Neural progenitor cell (in vitro differentiated cells): ENCODE measurements around the gene INPP5D. TPM values are rescaled to one million over a fixed set of nuclear protein-coding genes. Genes with fewer than 3 reads are reported as not detected.
"Not testable (repeated sequence)": the region's sequence is repeated elsewhere in the genome, so short reads cannot be mapped to it uniquely, and the experiment has no call there.

ENCODE experiments used
- DNase-seq: peaks from one replicate; pipeline ENCODE4 v3.0.0-alpha.2; 2016; ENCODE audit warnings: low spot score
- H2AFZ ChIP-seq: fragments of 200-600 bp; sonication (generic); replicated peaks from 2 replicates; pipeline ENCODE4 v1.6.1; 2016; ENCODE audit warnings: antibody characterized with exemption
- H3F3A ChIP-seq: fragments of 200-600 bp; sonication (generic); 2 replicates; pipeline ENCODE4 v1.6.1; 2016; ENCODE audit warnings: antibody characterized with exemption, low read depth
- H3K27ac ChIP-seq: fragments of 200-600 bp; sonication (generic); 2 replicates; pipeline ENCODE4 v1.5.1; 2016; ENCODE audit warnings: mild to moderate bottlenecking
- H3K27me3 ChIP-seq: fragments of 200-600 bp; sonication (generic); 2 replicates; pipeline ENCODE4 v1.6.1; 2016; ENCODE audit warnings: mild to moderate bottlenecking, moderate library complexity
- H3K36me3 ChIP-seq: fragments of 200-600 bp; sonication (generic); 2 replicates; pipeline ENCODE4 v1.5.1; 2016
- H3K4me1 ChIP-seq: fragments of 200-600 bp; sonication (generic); 2 replicates; pipeline ENCODE4 v1.6.1; 2016; ENCODE audit warnings: mixed run types
- H3K4me2 ChIP-seq: fragments of 200-600 bp; sonication (generic); 2 replicates; pipeline ENCODE4 v1.6.1; 2016
- H3K4me3 ChIP-seq: fragments of 200-600 bp; sonication (generic); 2 replicates; pipeline ENCODE4 v1.5.1; 2016
- H3K79me2 ChIP-seq: fragments of 200-600 bp; sonication (generic); 2 replicates; pipeline ENCODE4 v1.6.1; 2016; ENCODE audit warnings: low read depth
- H3K9ac ChIP-seq: fragments of 200-600 bp; sonication (generic); 2 replicates; pipeline ENCODE4 v1.6.1; 2016
- H3K9me3 ChIP-seq: fragments of 200-600 bp; sonication (generic); 2 replicates; pipeline ENCODE4 v1.5.1; 2016; ENCODE audit warnings: low read depth
- H4K20me1 ChIP-seq: fragments of 200-600 bp; sonication (generic); 2 replicates; pipeline ENCODE4 v1.6.1; 2016; ENCODE audit warnings: low read depth
- H3K27ac Mint-ChIP-seq: 3 replicates; pipeline ENCODE4 v1.8.0; 2021; ENCODE audit warnings: mixed read lengths
- H3K27me3 Mint-ChIP-seq: 2 replicates; pipeline ENCODE4 v1.8.0; 2022; ENCODE audit warnings: low read depth, mild to moderate bottlenecking, inconsistent platforms, moderate library complexity, mixed read lengths; ENCODE audit not compliant: insufficient read depth
- H3K36me3 Mint-ChIP-seq: 3 replicates; pipeline ENCODE4 v1.8.0; 2021; ENCODE audit warnings: mixed read lengths
- H3K4me1 Mint-ChIP-seq: 3 replicates; pipeline ENCODE4 v1.8.0; 2021; ENCODE audit warnings: mixed read lengths
- H3K4me3 Mint-ChIP-seq: 3 replicates; pipeline ENCODE4 v1.8.0; 2021; ENCODE audit warnings: mild to moderate bottlenecking, moderate library complexity, mixed read lengths
- H3K9me3 Mint-ChIP-seq: 3 replicates; pipeline ENCODE4 v1.8.0; 2020; ENCODE audit warnings: mixed read lengths
- CTCF ChIP-seq: fragments of 200-600 bp; sonication (generic); IDR thresholded peaks from 2 replicates; pipeline ENCODE4 v1.5.1; 2017; ENCODE audit warnings: antibody characterized with exemption, mild to moderate bottlenecking
- EZH2 ChIP-seq: fragments of 200-600 bp; sonication (generic); IDR thresholded peaks from 2 replicates; pipeline ENCODE4 v1.6.1; 2017; ENCODE audit warnings: antibody characterized with exemption, mild to moderate bottlenecking, moderate library complexity
- EZH2phosphoT487 ChIP-seq: fragments of 200-600 bp; sonication (generic); IDR thresholded peaks from 2 replicates; pipeline ENCODE4 v1.6.1; 2017; ENCODE audit warnings: antibody characterized with exemption
- total RNA-seq: library from RNA; depleted of rRNA; stranded (reverse); fragments of >200 nt; gene quantifications from 2 replicates; pipeline ENCODE4 v1.2.3, GENCODE V29; 2015; ENCODE audit warnings: low replicate concordance

INPP5D gene
- total RNA-seq, 1 donor from 2014 or later, result 4.2 TPM

- Mint-ChIP-seq H3K4me3 (no peak overlapping the region), H3K4me1 (peaks cover 40% of the 10 kb centered on the region), H3K27ac (peak overlapping the region; percentile 18), H3K27me3 (peaks cover 10% of the 10 kb centered on the region), H3K9me3 (peaks cover 3% of the 10 kb centered on the region), H3K36me3 (no peaks in the 10 kb centered on the region)
- DNase-seq, result no peak
- Histone ChIP-seq H3K4me1 (no peaks in the 10 kb centered on the region), H3K27ac (no peak overlapping the region), H3K36me3 (no peaks in the 10 kb centered on the region), H3F3A (no peaks in the 10 kb centered on the region), H3K9me3 (no peaks in the 10 kb centered on the region), H3K9ac (no peak overlapping the region), H3K79me2 (no peaks in the 10 kb centered on the region), H3K27me3 (no peaks in the 10 kb centered on the region), H3K4me3 (no peak overlapping the region), H3K4me2 (no peak overlapping the region), H2AFZ (no peak overlapping the region), H4K20me1 (no peaks in the 10 kb centered on the region)
- TF ChIP-seq CTCF, result no peak
- TF ChIP-seq EZH2phosphoT487, result no peak
- TF ChIP-seq EZH2, result no peak
Measured at GRCh38 chr2:233186851-233187250, 126.7 kb downstream of the INPP5D start.

- DNase-seq, result peak; percentile 11
- Histone ChIP-seq H3K9me3 (no peaks in the 10 kb centered on the region), H3K4me1 (no peaks in the 10 kb centered on the region), H3K27ac (no peak overlapping the region), H3K4me3 (no peak overlapping the region), H2AFZ (no peak overlapping the region), H3K9ac (no peak overlapping the region), H3F3A (no peaks in the 10 kb centered on the region), H3K36me3 (no peaks in the 10 kb centered on the region), H3K4me2 (no peak overlapping the region), H3K79me2 (no peaks in the 10 kb centered on the region), H3K27me3 (no peaks in the 10 kb centered on the region), H4K20me1 (no peaks in the 10 kb centered on the region)
- Mint-ChIP-seq H3K27ac (no peak overlapping the region), H3K4me3 (no peak overlapping the region), H3K4me1 (peaks cover 34% of the 10 kb centered on the region), H3K27me3 (peaks cover 14% of the 10 kb centered on the region), H3K9me3 (no peaks in the 10 kb centered on the region), H3K36me3 (no peaks in the 10 kb centered on the region)
- TF ChIP-seq EZH2phosphoT487, result no peak
- no peak for TF ChIP-seq EZH2
- TF ChIP-seq CTCF, result no peak
Measured at GRCh38 chr2:233189025-233189424, 128.9 kb downstream of the INPP5D start.

- not testable (repeated sequence) for H3K4me3 ChIP-seq, H3K27ac Mint-ChIP-seq, H3K9me3 ChIP-seq, H3K36me3 ChIP-seq, H3K9ac ChIP-seq, H3K27ac ChIP-seq, H3K27me3 ChIP-seq, DNase-seq, H3K9me3 Mint-ChIP-seq, H3K4me2 ChIP-seq, H3K4me1 ChIP-seq, H3F3A ChIP-seq, H3K4me3 Mint-ChIP-seq, H4K20me1 ChIP-seq, H3K79me2 ChIP-seq, H2AFZ ChIP-seq, H3K36me3 Mint-ChIP-seq
- Mint-ChIP-seq H3K4me1 (peaks cover 15% of the 10 kb centered on the region), H3K27me3 (peaks cover 16% of the 10 kb centered on the region)
Measured at GRCh38 chr2:233191016-233191415, 130.9 kb downstream of the INPP5D start.

- Histone ChIP-seq H3K4me2 (no peak overlapping the region), H3K27ac (no peak overlapping the region), H3K79me2 (no peaks in the 10 kb centered on the region), H3K36me3 (no peaks in the 10 kb centered on the region), H3K9ac (no peak overlapping the region), H3K9me3 (no peaks in the 10 kb centered on the region), H2AFZ (no peak overlapping the region), H3F3A (no peaks in the 10 kb centered on the region), H3K27me3 (no peaks in the 10 kb centered on the region), H3K4me3 (no peak overlapping the region), H4K20me1 (no peaks in the 10 kb centered on the region), H3K4me1 (no peaks in the 10 kb centered on the region)
- Mint-ChIP-seq H3K4me3 (no peak overlapping the region), H3K4me1 (peaks cover 4% of the 10 kb centered on the region), H3K27me3 (peaks cover 17% of the 10 kb centered on the region), H3K36me3 (no peaks in the 10 kb centered on the region), H3K9me3 (no peaks in the 10 kb centered on the region), H3K27ac (peak overlapping the region; percentile 47)
- TF ChIP-seq EZH2phosphoT487 (no peak), EZH2 (no peak), CTCF (no peak)
- DNase-seq, result no peak
Measured at GRCh38 chr2:233193738-233194137, 133.6 kb downstream of the INPP5D start.
